Ishikawa (cell line): ENCODE measurements around the gene DENND1B.

Source experiments
- CEBPB ChIP-seq: IDR thresholded peaks from 2 replicates; pipeline ENCODE4 v1.6.1; 2012
- CREB1 ChIP-seq: IDR thresholded peaks from 2 replicates; pipeline ENCODE4 v1.6.1; 2012; ENCODE audit warnings: low read depth
- EGR1 ChIP-seq: IDR thresholded peaks from 2 replicates; pipeline ENCODE4 v1.6.1; 2012
- EP300 ChIP-seq: IDR thresholded peaks from 2 replicates; pipeline ENCODE4 v1.6.1; 2012; ENCODE audit warnings: borderline replicate concordance
- FOXM1 ChIP-seq: IDR thresholded peaks from 2 replicates; pipeline ENCODE4 v1.6.1; 2012; ENCODE audit warnings: low read depth, borderline replicate concordance
- MAX ChIP-seq: IDR thresholded peaks from 2 replicates; pipeline ENCODE4 v1.6.1; 2012
- NFIC ChIP-seq: IDR thresholded peaks from 2 replicates; pipeline ENCODE4 v1.6.1; 2012
- RAD21 ChIP-seq: IDR thresholded peaks from 2 replicates; pipeline ENCODE4 v1.6.1; 2012; ENCODE audit warnings: low read depth
- REST ChIP-seq: IDR thresholded peaks from 2 replicates; pipeline ENCODE4 v1.6.1; 2012; ENCODE audit warnings: low read depth, mild to moderate bottlenecking
- TAF1 ChIP-seq: IDR thresholded peaks from 2 replicates; pipeline ENCODE4 v1.6.1; 2012; ENCODE audit warnings: low read depth, mild to moderate bottlenecking
- TCF12 ChIP-seq: IDR thresholded peaks from 2 replicates; pipeline ENCODE4 v1.6.1; 2012; ENCODE audit warnings: low read depth
- TEAD4 ChIP-seq: IDR thresholded peaks from 2 replicates; pipeline ENCODE4 v1.6.1; 2012
- USF1 ChIP-seq: IDR thresholded peaks from 2 replicates; pipeline ENCODE4 v1.6.1; 2012
- YY1 ChIP-seq: IDR thresholded peaks from 2 replicates; pipeline ENCODE4 v1.6.1; 2012; ENCODE audit warnings: low read depth
- ZBTB7A ChIP-seq: IDR thresholded peaks from 2 replicates; pipeline ENCODE4 v1.6.1; 2012; ENCODE audit warnings: low read depth

DENND1B gene

DNA sequence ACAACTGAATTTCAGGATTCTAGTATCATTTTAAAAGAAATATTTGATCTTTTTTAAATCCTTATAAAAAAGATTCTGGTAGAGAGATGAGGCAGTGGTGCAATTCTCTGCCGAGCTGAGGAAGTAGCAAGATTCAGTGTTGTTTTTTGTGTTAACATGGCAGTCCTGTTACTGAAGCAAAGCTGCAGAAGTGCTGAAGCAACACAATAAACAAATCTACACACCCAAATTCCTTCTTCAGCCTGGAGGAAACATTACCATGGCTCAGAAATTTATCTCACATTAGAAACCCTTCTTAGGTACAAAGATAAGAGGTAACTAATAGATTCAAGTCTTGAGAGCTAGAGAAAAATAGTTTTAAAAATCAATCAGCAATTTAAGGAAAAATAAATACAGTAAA, 216.0 kb downstream of the DENND1B start:
- TF ChIP-seq EGR1 (no peak), TCF12 (no peak), TEAD4 (no peak), FOXM1 (no peak), NFIC (no peak), TAF1 (no peak), CREB1 (no peak), REST (no peak), RAD21 (no peak)

GRCh38 chr1:197557302-197557701, 218.0 kb downstream of the DENND1B start:
- TF ChIP-seq CREB1 (no peak), USF1 (no peak)

DNA sequence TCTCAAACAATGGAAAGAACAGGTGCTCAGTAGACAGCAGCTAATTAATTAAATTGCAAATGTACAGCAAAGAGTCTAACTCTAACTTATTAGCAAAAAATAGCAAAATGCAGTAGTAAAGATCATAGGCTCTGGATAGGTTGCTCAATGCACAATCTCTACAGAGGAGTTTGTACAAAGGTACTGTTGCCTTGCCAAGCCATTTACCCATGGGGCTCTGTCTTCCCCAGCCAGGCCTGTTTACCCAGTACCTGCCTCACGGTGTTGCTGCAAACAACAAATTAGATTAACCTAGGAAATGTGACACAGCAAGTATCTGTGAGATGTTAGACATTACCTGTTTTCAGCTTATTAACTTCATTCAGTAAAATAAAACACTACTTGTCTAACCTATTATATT, 222.0 kb downstream of the DENND1B start:
- TF ChIP-seq NFIC, result no peak
- no peak for TF ChIP-seq EP300
- no peak for TF ChIP-seq ZBTB7A
- no peak for TF ChIP-seq FOXM1
- TF ChIP-seq EGR1, result no peak
- TF ChIP-seq CREB1, result no peak
- no peak for TF ChIP-seq TAF1
- TF ChIP-seq MAX, result no peak
- TF ChIP-seq TCF12, result no peak
- no peak for TF ChIP-seq YY1

- TF ChIP-seq TAF1 (no peak), YY1 (no peak), FOXM1 (no peak), RAD21 (no peak), ZBTB7A (no peak), EP300 (no peak), TEAD4 (no peak), MAX (no peak), CREB1 (no peak), EGR1 (no peak), NFIC (no peak), REST (no peak), TCF12 (no peak), USF1 (no peak), CEBPB (no peak)
Observed at GRCh38 chr1:197546989-197547388, 228.3 kb downstream of the DENND1B start.

DNA sequence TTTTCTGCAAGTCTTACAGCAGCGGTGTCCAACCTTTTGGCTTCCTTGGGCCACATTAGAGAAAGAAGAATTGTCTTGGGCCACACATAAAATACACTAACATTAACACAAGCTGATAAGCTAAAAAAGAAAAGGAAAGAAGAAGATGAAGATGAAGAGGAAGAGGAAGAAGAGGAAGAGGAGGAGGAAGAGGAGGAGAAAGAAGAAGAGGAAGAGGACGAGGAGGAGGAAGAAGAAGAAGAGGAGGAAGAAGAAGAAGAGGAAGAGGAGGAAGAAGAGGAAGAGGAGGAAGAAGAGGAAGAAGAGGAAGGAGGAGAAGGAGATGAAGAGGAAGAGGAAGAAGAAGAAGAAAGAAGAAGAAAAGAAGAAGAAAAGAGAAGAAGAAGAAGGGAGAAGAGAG, 230.7 kb downstream of the DENND1B start:
- TF ChIP-seq REST (no peak), TAF1 (no peak), TEAD4 (no peak), CREB1 (no peak), EP300 (no peak)

DNA sequence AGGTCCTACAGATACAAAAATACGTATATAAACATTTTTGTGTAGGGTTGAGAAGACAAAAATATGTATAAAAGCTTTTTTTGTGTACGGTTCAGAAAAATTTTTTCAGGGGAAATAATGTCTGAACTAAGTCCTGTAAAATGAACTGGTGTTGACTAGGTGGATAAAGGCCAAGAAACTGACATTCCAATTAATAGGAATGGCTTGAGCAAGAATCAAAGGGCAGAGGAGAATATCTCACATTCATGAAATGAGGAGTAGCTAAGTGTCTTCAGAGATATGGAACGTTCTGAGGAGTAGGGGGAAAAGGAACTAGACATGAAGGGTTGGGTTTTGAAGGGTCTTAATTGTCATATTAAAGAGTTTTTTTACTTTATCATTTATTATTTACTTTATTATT, 231.2 kb downstream of the DENND1B start:
- TF ChIP-seq EP300 (no peak), TEAD4 (no peak), CEBPB (no peak), USF1 (no peak), EGR1 (no peak), CREB1 (no peak), MAX (no peak), FOXM1 (no peak), ZBTB7A (no peak)
